DMS153 (cell line): ENCODE results near the gene AGFG2.

Source experiments
- DNase-seq: peaks from one replicate; lab custom pipeline; 2025; lab: John Stamatoyannopoulos, UW

AGFG2 gene

GRCh38 chr7:100572281-100572948, 33.4 kb downstream of the AGFG2 start:
- DNase-seq = no peak

GRCh38 chr7:100572949-100573675, 34.1 kb downstream of the AGFG2 start:
- DNase-seq = no peak

GRCh38 chr7:100573691-100574361, 34.8 kb downstream of the AGFG2 start, which contains the start of gene SAP25:
Gene SAP25 (minus strand): TSS chr7:100573900. CDS start chr7:100573742, 158 bp downstream.
- no peak for DNase-seq

GRCh38 chr7:100574362-100575205, 35.6 kb downstream of the AGFG2 start:
- DNase-seq = no peak

- no peak for DNase-seq
Measured at GRCh38 chr7:100575206-100575631, 36.2 kb downstream of the AGFG2 start.

GRCh38 chr7:100575746-100576383, 36.9 kb downstream of the AGFG2 start:
- DNase-seq = no peak

GRCh38 chr7:100576384-100576993, 37.5 kb downstream of the AGFG2 start:
- no peak for DNase-seq

- DNase-seq = no peak
Measured at GRCh38 chr7:100577103-100577502, 38.1 kb downstream of the AGFG2 start.

GRCh38 chr7:100577507-100577906, 38.5 kb downstream of the AGFG2 start:
- DNase-seq = no peak

- DNase-seq = no peak
Measured at GRCh38 chr7:100578246-100579183, 39.5 kb downstream of the AGFG2 start.

GRCh38 chr7:100580466-100581283, 41.7 kb downstream of the AGFG2 start:
- DNase-seq = no peak

GRCh38 chr7:100582041-100582579, 43.1 kb downstream of the AGFG2 start:
- no peak for DNase-seq

- DNase-seq = no peak
Measured at GRCh38 chr7:100582650-100583049, 43.6 kb downstream of the AGFG2 start.

GRCh38 chr7:100583132-100584053, 44.4 kb downstream of the AGFG2 start:
- no peak for DNase-seq

- DNase-seq = no peak
Measured at GRCh38 chr7:100584054-100584682, 45.2 kb downstream of the AGFG2 start.

- DNase-seq = no peak
Measured at GRCh38 chr7:100584683-100585510, 45.9 kb downstream of the AGFG2 start.
